Measurements from ENCODE around the gene KRT26.

The KRT26 gene

DNA sequence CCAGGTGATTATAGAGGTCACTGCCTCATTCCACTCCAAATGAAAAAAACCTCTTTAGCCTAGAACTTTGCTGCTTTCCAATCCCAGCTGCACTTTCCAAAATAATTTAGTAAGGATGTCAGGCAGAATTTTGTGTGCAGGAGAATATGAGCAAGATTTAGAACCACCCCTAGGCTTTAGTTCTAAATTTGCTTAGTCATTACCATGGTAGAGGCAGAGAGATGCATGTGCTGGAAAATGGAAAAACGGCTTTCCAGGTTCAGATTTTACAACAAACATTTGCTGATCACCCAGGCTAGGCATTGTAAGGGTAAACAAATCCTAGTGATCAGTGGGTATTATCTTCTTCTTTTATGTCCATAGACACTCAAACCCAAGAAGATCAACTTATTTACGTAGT, 6.3 kb downstream of the KRT26 start:
- H3K9me3 ChIP-seq (replicated peaks; ENCODE audit: insufficient read depth, low read length) = no peaks in the 10 kb centered on the region
- TF ChIP-seq, protein P1, sequence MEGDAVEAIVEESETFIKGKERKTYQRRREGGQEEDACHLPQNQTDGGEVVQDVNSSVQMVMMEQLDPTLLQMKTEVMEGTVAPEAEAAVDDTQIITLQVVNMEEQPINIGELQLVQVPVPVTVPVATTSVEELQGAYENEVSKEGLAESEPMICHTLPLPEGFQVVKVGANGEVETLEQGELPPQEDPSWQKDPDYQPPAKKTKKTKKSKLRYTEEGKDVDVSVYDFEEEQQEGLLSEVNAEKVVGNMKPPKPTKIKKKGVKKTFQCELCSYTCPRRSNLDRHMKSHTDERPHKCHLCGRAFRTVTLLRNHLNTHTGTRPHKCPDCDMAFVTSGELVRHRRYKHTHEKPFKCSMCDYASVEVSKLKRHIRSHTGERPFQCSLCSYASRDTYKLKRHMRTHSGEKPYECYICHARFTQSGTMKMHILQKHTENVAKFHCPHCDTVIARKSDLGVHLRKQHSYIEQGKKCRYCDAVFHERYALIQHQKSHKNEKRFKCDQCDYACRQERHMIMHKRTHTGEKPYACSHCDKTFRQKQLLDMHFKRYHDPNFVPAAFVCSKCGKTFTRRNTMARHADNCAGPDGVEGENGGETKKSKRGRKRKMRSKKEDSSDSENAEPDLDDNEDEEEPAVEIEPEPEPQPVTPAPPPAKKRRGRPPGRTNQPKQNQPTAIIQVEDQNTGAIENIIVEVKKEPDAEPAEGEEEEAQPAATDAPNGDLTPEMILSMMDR (IDR thresholded peaks at IDR 0.05; ENCODE audit: low read length) = no peak
- TF ChIP-seq EZH2phosphoT487 (IDR thresholded peaks at IDR 0.05; ENCODE audit: low read length) = no peak
- TF ChIP-seq EZH2 (optimal IDR thresholded peaks at IDR 0.05; ENCODE audit: low read depth, low read length) = no peak
- no peaks in the 10 kb centered on the region for H3F3A ChIP-seq (ENCODE audit: insufficient read depth, low read length)
- no peaks in the 10 kb centered on the region for H3K27me3 ChIP-seq (replicated peaks; ENCODE audit: insufficient read depth, low read length)
- no peaks in the 10 kb centered on the region for H3K9me2 ChIP-seq (replicated peaks; ENCODE audit: insufficient read depth, low read length)
- H3K27ac ChIP-seq (ENCODE audit: low read length) = no peak overlapping the region
- no peak overlapping the region for H2AFZ ChIP-seq (ENCODE audit: low read length)
- no peaks in the 10 kb centered on the region for H3K36me3 ChIP-seq (replicated peaks; ENCODE audit: insufficient read depth, low read length)
- no peak overlapping the region for H3K4me2 ChIP-seq (ENCODE audit: low read depth, low read length)
- H3K9ac ChIP-seq (ENCODE audit: low read length) = no peak overlapping the region
- no peaks in the 10 kb centered on the region for H3K79me2 ChIP-seq (ENCODE audit: low read length)
- H3K4me3 ChIP-seq (ENCODE audit: low read length) = no peak overlapping the region
- no peaks in the 10 kb centered on the region for H4K20me1 ChIP-seq (ENCODE audit: insufficient read depth, low read length)
- H3K4me1 ChIP-seq (ENCODE audit: low read length) = no peaks in the 10 kb centered on the region
- DNase-seq = no peak

DNA sequence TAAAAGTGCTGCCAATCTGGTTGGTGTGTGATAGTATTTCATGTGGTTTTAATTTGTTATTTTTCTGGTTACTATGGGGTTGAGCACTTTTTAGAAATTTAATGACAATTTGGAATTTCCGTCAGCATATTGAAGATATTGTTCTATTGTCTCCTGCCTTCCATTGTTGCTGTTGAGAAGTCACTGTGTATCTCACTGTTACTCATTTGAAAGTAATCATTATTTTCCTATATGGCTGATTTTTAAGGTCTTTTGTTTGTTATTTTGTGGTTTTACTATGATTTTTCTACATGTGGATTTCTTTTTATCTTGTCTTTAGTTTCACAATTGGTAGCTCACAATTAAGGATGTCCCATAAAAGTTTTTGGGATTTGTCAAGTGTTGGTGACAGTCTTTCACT, 8.2 kb downstream of the KRT26 start:
- no peak overlapping the region for H3K4me3 ChIP-seq (ENCODE audit: low read length)
- no peak overlapping the region for H3K9ac ChIP-seq (ENCODE audit: low read length)
- no peak overlapping the region for H3K4me2 ChIP-seq (ENCODE audit: low read depth, low read length)
- no peaks in the 10 kb centered on the region for H3K79me2 ChIP-seq (ENCODE audit: low read length)
- TF ChIP-seq EZH2phosphoT487 (IDR thresholded peaks at IDR 0.05; ENCODE audit: low read length) = no peak
- no peak for TF ChIP-seq EZH2 (optimal IDR thresholded peaks at IDR 0.05; ENCODE audit: low read depth, low read length)
- TF ChIP-seq, protein P1 (IDR thresholded peaks at IDR 0.05; ENCODE audit: low read length) = no peak
- H3K9me3 ChIP-seq (replicated peaks; ENCODE audit: insufficient read depth, low read length) = no peaks in the 10 kb centered on the region; the same call in 1 of the 2 replicates
- no peaks in the 10 kb centered on the region for H3K9me2 ChIP-seq (replicated peaks; ENCODE audit: insufficient read depth, low read length)
- H3K27ac ChIP-seq (ENCODE audit: low read length) = no peak overlapping the region
- no peak overlapping the region for H2AFZ ChIP-seq (ENCODE audit: low read length)
- H3K36me3 ChIP-seq (replicated peaks; ENCODE audit: insufficient read depth, low read length) = no peaks in the 10 kb centered on the region
- DNase-seq = no peak
- H4K20me1 ChIP-seq (ENCODE audit: insufficient read depth, low read length) = no peaks in the 10 kb centered on the region
- no peaks in the 10 kb centered on the region for H3F3A ChIP-seq (ENCODE audit: insufficient read depth, low read length)
- no peaks in the 10 kb centered on the region for H3K4me1 ChIP-seq (ENCODE audit: low read length)
- no peaks in the 10 kb centered on the region for H3K27me3 ChIP-seq (replicated peaks; ENCODE audit: insufficient read depth, low read length)

DNA sequence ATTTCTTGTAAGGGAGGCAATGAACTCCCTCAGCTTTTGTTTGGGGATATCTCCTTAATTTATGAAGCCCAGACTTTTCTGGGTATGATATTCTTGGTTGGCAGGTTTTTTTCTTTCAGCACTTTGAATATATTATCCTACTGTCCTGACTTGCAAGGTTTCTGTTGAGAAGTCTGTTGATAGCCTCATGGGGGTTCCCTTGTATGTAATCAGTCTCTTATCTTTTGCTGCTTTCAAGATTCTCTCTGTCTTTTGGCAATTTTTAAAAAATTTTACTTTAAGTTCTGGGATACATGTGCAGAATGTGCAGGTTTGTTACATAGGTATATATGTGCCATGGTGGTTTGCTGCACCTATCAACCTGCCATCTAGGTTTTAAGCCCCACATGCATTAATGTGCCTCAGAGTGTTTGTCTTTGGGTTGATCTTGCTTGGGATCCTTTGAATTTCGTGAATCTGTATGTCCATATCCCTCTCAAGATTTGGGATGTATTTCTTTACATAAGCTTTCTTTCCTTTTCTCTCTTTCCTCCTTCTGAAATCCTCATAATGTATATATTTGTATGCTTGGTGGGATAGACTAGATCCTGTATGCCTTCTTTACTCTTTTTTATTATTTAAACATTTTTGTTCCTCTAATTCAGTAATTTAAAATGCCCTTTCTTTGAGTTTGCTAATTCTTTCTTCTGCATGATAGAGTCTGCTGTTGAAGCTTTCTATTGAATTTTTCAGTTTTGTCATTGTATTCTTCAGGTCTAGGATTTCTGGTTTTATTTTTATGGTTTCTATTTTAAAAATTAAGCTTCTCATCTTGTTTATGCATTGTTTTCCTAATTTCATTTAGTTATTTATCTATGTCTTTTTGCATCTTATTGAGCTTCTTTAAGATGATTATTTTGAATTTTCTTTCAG, 11.6 kb downstream of the KRT26 start:
- Histone ChIP-seq H3K4me1 (ENCODE audit: low read length) (no peaks in the 10 kb centered on the region), H3K9ac (ENCODE audit: low read length) (no peak overlapping the region), H3K79me2 (ENCODE audit: low read length) (no peaks in the 10 kb centered on the region), H3K4me3 (ENCODE audit: low read length) (no peak overlapping the region), H3K36me3 (replicated peaks; ENCODE audit: insufficient read depth, low read length) (no peaks in the 10 kb centered on the region), H3K9me2 (replicated peaks; ENCODE audit: insufficient read depth, low read length) (no peaks in the 10 kb centered on the region), H4K20me1 (ENCODE audit: insufficient read depth, low read length) (no peaks in the 10 kb centered on the region), H2AFZ (ENCODE audit: low read length) (no peak overlapping the region), H3K4me2 (ENCODE audit: low read depth, low read length) (no peak overlapping the region), H3K27ac (ENCODE audit: low read length) (no peak overlapping the region), H3K27me3 (replicated peaks; ENCODE audit: insufficient read depth, low read length) (no peaks in the 10 kb centered on the region), H3F3A (ENCODE audit: insufficient read depth, low read length) (no peaks in the 10 kb centered on the region), H3K9me3 (replicated peaks; ENCODE audit: insufficient read depth, low read length) (no peaks in the 10 kb centered on the region; the same call in 1 of the 2 replicates)
- no peak for DNase-seq
- no peak for TF ChIP-seq EZH2phosphoT487 (IDR thresholded peaks at IDR 0.05; ENCODE audit: low read length)
- no peak for TF ChIP-seq EZH2 (optimal IDR thresholded peaks at IDR 0.05; ENCODE audit: low read depth, low read length)
- TF ChIP-seq, protein P1 (IDR thresholded peaks at IDR 0.05; ENCODE audit: low read length) = no peak
